Stimulated activated CD4-positive, alpha-beta T cell treated with anti-CD3 and anti-CD28 coated beads, Interleukin-12 subunit alpha, Interleukin-12 subunit beta, amount 100 ng/mL, for 48 hours (primary cell): ENCODE measurements around the gene SLC25A23.

Source experiments
- DNase-seq, 3 donors: peaks; one replicate each; pipeline ENCODE4 v3.0.0-alpha.2; 2020; ENCODE audit warnings: low read depth in 2 of 3, low spot score in 1 of 3

SLC25A23 gene

DNA sequence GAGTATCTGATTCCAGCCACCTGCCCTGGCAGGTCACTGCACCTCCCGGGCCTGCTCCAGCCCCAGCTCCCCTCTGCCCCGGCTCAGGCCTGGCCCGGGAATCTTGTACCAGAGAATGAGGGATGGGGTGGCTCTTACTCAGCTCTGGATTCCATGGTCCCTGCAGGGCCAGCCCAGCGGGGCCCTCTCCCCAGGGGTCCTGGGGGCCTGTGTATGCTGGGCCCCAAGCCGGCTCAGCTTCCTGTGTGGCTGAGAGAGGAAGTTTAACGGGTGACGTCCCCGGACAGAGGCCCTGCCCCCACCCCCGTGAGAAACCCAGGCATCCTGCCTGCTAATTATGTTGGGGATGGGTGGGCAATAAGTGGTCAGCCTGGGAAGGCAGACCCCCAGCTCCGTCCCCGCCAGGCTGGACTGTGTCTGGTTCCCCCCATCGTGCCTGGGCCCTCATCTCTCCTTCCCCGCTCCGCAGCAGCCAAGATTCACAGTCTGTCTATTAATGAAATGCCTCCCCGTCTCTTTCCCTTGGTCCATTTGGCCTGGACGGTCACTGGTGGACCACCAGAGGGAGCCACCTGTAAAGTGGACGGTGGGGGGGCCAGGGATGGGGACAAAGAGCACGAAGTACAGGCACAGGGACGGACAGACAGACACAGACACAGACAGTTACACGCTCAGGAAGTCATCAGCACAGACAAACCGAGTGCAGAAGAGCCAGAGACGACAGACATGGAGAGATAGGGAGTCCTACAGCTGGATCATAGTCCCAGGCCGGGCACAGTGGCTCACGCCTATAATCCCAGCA, 22.1 kb upstream of the SLC25A23 start, which contains the start of gene DENND1C:
TSS of gene DENND1C (minus strand) at position 247 of the 802 bp plus-strand sequence. CDS start at position 155, 92 bp downstream.
- peak in 2 of 3 donors; percentile 56 to 62 for DNase-seq

DNA sequence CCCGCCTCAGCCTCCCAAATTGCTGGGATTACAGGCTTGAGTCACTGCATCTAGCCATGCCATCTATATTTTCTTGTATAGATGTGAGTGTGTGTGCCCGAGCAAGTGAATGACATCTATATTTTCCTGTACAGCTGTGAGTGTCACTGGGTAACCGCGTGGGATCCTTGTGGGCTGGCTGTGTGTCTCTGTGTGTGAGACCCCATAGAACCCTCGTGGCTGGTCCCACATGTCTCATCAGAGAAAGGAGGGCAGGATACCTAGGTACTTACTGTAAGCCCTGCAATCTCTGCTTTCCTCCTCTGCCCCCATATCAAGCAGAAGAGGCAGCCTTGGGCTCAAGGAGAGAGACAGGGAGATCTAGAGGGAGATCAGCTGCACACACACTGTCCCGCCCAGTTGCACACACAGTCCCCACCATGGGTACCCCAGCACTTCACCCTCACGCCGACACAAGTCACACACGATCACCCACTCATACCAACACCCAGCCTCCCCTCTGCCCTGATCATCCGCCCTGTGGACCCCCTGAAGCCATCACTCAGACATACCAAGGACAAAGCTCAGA, 21.3 kb upstream of the SLC25A23 start:
- no peak for DNase-seq

DNA sequence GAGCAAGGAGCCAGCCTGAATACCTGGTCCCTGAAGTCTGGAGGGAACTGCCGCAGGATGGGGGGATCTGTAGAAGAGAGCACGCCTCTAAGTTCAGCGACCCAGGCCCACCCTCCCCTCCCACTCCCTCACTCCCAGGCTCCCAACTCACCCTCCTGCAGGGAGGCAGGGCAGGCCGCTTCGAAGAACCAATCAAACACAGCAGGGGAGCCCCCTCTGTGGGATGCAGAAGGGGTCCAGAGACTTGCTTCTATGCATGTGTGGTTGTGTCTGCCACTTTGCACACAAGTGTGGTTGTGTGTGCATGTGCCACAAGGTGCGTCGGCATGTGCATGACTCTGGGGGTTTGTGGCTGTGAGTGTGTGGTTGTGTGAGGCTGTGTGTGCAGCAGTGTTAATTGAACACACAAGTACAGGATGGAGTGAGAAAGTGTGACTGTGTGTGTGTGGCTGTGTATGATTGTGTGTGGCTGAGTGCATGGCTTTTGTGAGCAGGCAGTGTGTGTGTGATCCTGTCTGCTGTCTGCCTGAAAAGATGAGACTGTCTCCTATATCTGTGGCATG, 20.3 kb upstream of the SLC25A23 start:
- DNase-seq, result no peak

DNA sequence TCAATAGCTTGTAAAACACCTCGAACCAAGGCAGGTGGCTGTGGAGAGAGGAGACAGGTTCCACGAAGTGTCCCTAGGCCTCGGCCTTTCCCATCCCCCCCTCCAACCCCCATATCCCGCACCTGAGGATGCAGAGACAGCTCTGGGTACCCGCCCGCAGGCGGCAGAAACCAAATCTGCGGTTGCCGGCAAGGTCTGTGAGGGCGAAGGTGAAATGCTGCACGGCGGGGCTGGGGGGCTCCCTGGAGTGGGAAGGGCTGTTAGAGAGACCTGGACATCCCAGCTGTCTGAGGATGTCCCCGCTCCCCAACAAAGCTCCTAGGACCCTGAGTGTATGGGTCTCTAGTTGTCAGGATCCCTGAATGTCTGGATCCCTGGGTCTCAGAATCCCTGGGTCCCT, 19.2 kb upstream of the SLC25A23 start:
- no peak for DNase-seq

DNA sequence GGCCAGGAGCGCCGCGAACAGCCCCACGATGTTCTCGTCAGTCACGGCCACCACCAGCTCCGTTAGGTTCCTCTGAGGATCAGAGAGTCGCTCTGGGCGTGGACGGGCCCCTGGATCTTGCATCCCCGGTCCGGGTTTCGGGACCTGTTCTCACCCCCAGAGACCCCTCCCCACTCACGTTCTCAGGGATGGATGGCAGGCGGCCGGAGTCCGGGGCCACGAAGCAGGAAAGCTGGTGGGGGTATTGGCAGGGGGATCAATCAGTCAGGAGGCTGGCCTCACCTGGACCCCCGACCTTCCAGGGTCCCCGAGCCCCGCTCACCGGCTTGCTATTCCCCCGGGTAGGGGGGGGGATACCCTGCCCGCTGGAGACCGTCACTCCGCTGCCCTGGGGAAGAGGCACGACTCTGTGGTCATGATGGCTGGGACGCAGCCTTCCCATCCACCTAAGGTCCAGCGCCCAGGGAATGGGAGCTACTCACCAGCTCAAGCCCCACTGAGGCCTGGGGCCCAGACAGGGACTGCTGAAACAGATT, 17.4 kb upstream of the SLC25A23 start:
- no peak for DNase-seq

DNA sequence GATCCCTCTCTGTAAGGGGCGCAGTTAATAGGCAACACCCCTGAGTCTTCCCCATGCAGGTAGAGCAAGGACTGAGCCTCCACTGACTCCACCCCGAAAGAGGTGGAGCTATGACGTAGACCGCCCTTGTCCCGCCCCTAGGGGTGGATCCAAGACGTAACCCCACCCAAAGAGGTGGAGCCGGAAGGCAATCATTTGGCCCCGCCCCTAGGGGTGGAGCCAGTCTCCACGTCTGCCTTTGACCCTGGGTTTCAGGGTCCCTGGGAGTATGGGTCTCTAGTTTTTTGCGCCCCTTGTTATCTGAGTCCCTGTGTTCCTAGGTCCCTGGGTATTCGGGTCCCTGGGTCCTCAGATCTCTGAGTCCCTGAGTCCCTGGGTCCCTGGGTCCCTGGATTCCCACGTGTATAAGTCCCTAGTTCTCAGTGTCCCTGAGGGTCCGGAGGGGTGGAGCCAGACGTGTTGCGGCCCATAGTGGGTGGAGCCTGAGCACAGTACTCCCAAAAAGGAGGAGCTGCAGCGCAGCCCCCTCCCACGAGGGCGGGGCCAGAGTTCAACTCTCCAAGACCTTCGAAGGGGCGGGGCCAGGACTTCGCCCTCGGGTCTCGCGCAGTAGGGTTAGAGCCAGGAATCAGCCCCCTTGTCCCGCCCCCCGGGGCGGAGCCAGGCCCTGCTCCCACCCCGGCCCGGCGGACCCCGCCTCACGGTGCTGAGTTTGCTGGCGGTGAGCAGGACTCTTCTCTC, 16.7 kb upstream of the SLC25A23 start:
- DNase-seq, result peak; percentile 53 to 79 (median 66)

DNA sequence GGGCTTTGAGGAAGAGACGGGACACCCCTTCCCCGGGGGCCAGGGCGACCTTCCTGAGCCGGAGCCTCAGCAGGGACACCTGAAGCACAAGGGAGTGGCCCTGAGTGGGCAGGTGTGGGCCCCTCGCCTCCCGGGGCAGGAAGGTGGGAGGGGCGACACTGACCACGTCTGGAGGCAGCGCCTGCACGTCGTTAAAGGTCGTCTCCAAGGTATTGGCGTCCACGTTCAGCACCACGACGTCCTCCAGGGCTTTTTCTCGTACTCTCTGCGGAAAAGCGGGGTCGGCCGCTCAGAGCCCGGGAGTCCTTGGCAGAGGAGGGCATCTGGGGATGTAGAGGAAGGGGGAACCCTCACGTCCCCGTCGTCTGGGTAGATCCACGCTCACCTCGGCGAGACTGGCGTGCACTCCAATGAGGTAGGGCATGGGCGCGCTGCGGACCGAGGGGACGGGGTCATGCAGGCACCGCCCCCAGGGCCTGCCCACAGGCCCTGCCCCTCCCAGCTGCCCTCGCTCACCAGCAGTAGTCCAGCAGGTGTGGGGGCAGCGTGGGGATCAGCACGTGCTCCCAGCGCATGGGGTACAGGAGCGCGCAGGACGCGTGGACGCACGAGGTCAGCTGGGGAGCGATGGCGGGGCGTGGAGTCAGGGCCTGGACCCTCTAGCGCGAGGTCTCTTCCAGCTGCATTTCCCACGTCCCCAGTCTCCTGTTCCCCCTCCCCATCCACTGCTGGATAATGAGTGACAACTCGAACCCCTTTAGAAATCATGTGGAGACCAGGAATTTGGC, 15.9 kb upstream of the SLC25A23 start:
- no peak for DNase-seq

DNA sequence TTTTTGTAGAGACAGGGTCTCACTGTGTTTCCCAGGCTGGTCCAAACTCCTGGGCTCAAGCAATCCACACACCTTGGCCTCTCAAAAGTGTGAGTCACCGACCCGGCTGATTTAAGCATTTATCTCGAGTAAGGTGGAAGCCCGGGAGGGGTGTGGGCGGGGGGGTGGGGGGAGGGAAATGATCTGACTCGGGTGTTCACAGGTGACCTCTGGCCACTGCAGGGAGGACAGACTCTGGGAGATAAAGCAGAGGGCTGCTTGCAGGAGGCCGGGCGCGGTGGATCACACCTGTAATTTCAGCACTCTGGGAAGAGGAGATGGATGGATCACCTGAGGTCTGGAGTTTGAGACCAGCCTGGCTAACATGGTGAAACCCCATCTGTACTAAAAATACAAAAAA, 14.1 kb upstream of the SLC25A23 start:
- no peak for DNase-seq

DNA sequence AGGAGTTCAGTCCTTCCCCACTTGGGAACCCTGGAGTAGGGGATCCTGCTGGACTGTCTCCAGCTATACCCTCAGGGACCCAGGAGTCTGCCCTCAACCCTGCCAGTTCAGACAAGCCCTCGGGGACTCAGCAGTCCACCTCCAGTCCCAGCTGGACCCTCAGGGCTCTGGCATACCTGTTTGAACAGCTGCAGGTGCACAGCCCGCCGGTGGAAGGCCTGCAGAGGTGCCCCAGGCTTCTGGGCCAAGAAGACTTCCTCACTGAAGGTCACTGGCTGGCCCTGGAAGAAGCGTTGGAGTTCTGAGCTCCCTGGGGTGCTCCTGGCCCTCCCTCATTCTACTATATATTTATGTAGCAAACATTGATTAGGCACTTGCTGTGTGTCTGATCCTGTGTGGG, 13.1 kb upstream of the SLC25A23 start:
- DNase-seq, result no peak

DNA sequence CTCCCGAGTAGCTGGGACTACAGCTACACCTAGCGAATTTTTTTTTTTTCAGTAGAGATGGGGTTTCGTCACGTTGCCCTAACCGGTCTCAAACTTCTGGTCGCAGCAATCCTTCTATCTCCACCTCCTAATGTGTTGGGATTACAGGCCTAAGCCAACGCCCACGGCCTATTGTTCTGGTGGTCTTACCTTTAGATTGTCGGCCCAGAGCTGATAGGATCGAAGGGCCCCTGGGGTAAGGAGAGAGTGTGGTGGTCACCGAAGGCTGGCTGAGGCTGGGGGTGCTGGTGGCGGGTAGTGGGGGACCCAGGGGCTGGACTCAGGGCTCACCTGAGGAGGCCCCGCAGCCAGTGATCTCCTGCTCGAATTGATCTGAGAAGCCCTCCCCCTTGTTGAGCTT, 11.5 kb upstream of the SLC25A23 start:
- no peak for DNase-seq

DNA sequence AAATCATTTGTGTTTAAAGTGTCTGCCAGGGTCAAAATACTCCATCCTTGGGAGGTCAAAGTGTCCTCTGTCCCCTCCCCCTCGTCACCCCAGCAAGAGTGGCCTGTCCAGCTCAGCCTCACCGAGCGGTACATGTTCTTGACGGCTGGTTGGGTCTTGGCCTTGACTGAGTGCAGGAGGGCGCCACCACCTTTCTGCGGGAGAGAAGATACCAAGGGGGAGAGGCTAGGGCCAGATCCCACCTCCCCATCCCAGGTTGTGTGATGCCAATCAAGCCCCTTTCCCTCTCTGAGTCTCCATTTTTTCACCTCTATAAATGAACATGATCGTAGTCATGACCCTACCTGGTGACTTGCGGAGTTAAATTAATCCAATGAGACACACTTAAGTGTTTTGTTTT, 10.6 kb upstream of the SLC25A23 start:
- no peak for DNase-seq

DNA sequence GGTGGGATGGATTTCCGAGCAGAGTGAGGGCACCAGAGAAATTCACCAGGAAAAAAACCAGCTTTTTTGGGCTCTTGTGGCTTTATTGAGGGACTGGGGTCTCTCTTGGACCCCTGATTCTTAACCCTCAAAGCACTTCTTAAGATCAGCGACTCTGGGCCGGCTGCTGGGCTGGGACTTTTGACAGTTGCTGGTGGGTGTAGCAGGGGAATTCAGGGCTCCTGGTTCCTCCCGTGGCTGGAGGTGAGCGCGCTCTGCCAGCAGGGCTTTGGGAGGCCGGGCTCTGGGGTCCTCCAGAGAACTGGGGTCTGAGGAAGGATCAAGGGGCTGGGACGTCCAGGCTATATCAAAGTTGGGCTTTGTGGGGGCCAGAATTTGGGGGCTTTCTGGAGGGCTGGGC, 7.8 kb upstream of the SLC25A23 start:
- DNase-seq, result no peak

DNA sequence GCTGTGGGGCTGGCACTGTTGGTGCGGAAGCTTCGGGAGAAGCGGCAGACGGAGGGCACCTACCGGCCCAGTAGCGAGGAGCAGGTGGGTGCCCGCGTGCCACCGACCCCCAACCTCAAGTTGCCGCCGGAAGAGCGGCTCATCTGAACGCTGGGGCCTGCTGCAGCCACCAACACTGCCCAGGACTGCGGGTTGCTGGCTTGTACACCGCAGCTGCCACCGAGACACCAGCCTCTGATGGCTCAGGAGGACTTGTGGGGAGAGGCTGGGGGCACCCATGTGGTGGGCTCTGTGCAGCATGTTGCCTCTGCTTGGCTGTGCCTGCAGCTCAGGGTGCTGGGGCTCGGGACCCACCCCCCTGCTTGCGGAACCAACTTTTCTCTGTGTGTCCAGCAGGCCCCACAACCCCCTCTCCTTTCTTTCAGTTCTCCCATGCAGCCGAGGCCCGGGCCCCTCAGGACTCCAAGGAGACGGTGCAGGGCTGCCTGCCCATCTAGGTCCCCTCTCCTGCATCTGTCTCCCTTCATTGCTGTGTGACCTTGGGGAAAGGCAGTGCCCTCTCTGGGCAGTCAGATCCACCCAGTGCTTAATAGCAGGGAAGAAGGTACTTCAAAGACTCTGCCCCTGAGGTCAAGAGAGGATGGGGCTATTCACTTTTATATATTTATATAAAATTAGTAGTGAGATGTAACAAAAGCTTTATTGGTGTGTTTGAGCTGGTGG, 7.1 kb upstream of the SLC25A23 start:
- DNase-seq, result no peak

DNA sequence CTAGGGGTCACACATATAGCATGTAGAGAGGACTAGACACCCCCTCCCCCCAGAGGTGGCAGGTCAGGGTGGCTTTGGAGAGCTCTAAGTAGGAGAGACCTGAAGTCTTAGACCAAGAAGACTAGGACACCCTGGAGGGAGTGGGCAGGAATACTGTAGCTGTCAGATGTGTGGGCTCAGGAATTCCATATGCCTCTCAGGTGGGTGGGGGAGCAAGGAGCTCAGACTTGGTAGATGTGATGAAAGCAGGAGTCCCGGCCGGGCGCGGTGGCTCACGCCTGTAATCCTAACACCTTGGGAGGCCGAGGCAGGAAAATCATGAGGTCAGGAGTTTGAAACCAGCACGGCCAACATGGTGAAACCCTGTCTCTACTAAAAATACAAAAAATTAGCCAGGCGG, 6.1 kb upstream of the SLC25A23 start:
- DNase-seq, result no peak

DNA sequence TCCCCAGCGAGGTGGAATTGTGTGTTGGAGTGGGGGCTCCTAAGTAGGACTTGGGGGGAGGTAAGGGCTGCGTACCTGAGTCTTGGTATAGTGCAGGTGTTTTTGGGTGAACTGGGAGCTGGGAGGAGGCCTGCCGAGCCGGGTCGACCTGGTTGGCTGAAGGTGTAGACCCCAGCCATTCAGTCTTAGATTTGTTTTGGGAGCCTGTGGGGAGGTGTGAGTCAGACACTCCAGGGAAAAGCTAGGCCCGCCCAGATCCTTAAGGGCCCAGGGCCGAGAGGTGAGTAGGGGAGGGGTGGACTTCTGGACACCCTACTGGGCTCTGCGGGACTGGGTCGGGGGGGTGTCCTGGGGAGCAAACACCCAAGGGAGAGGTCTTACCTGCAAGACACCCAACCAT, 5.4 kb upstream of the SLC25A23 start:
- DNase-seq, result no peak

DNA sequence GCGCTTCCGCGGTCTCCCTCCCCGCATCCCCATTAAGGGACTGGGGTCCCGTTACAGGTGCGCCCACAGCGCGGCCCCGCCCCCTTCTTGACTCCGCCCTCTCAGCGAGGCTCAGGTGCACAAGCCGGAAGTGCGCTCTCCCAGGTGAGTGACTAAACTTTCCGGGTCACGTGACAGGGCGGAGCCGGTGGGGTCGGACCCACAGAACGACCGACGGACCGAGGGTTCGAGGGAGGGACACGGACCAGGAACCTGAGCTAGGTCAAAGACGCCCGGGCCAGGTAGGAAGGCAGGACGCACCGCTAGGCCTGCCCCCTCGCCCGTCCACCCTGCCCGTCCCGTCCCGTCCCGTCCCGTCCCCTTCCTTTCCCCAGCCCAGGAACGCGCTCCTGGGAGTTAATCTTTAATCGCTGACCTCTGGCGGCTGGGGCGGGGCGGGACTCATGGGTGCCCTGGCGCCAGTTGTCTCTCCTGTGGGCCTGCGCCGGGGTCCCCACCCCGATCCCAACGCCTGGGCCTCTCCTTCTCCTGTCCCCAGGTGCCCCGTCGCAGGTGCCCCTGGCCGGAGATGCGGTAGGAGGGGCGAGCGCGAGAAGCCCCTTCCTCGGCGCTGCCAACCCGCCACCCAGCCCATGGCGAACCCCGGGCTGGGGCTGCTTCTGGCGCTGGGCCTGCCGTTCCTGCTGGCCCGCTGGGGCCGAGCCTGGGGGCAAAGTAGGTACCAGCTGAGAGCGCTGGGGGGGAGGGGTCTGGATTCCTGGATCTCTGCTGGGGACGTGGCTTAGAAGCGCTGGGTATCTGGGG, 4.7 kb upstream of the SLC25A23 start, which contains the start of gene CRB3:
TSS of gene CRB3 (plus strand) at position 202 of the 804 bp plus-strand sequence. CDS start at position 633, 431 bp downstream.
- no peak for DNase-seq

DNA sequence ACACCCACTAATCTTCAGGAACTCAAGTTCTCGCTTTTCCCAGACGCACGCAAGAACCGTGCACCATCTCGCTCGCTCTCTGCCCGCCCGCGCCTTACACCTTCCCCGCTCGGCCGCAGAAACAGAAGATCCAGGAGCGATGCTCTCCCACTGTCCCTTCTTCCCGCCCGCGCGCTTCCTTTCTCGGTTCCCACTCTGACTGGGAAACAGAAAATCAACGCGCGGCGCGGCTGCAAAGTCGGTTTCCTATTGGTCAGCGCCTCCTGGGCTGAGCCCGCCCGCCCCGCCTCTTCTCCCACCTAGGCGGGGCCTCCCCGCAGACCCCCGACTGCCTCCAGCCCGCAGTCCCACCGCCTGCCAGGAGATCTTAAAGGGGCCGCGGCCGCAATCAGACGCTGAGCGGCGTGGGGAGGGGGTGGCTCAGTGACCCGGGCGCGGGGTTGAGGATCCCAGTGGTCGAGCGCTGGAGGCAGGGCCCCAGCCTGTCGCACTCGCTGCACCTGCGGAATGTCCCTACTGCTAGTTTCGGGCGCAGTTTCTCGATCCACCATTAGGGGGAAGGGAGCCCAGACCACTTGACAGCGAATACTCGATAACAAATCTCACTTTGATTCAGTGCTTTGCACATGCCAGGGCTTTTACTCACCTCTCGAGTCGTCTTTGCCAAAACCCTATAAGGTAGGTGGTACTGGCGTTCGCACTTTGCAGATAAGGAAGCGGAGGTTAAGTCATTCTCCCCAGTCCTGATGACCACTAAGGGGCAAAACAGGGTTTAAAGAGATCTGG, 700 bp upstream of the SLC25A23 start:
- DNase-seq, result peak; percentile 96 to 97 (median 97)

DNA sequence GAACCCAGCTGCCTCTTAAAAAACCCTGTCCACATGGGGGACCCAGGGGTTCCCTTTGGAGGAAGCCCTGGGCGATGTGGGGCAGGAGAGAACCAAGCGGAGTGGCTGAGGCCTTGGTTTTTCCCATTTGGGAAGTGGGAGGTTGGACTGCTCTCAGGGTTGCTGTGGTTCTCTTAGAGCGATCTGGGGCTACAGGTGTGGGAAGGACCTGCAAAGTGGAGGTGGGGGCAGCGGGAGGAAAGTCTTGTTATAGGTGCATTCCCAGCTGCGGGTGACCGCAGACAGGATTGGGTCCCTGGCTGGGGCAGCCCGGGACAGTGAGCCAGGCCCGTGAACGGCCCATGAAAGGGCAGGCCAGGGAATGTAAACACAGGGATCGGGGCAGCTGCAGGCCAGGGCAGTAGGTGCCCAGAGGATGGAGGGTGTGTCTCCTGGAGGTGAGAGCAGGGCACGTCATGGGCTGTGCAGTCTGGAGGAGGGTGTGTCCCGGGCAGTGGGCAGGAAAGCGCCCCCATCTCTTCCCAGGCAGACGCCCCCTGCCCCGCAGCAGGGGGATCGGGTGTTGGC, 814 bp downstream of the SLC25A23 start:
- DNase-seq, result no peak
